DOHH2 (cell line): ENCODE data around the gene COX19.

ENCODE experiments used
- H3F3A ChIP-seq: fragments of 200-600 bp; sonication (generic), shearing (Covaris generic); 2 replicates; pipeline ENCODE4 v1.6.0; 2016; ENCODE audit warnings: antibody characterized with exemption, mild to moderate bottlenecking; ENCODE audit not compliant: control insufficient read depth, insufficient read depth
- H3K27ac ChIP-seq: fragments of 200-600 bp; sonication (generic); 2 replicates; pipeline ENCODE4 v1.5.1; 2014; ENCODE audit warnings: low read depth, mild to moderate bottlenecking, low read length, moderate library complexity
- H3K27me3 ChIP-seq: fragments of 200-600 bp; sonication (generic); 2 replicates; pipeline ENCODE4 v1.6.1; 2014; ENCODE audit warnings: mild to moderate bottlenecking, low read length, mixed read lengths; ENCODE audit not compliant: control insufficient read depth
- H3K36me3 ChIP-seq: fragments of 200-600 bp; sonication (generic); 2 replicates; pipeline ENCODE4 v1.6.1; 2014; ENCODE audit warnings: mild to moderate bottlenecking, low read length, moderate library complexity, mixed read lengths; ENCODE audit not compliant: control insufficient read depth
- H3K4me1 ChIP-seq: fragments of 200-600 bp; sonication (generic); 2 replicates; pipeline ENCODE4 v1.6.1; 2014; ENCODE audit warnings: mild to moderate bottlenecking, low read length, mixed read lengths; ENCODE audit not compliant: control insufficient read depth
- H3K4me2 ChIP-seq: fragments of 200-600 bp; sonication (generic); 2 replicates; pipeline ENCODE4 v1.6.0; 2014; ENCODE audit warnings: mild to moderate bottlenecking, low read length, moderate library complexity
- H3K4me3 ChIP-seq: fragments of 200-600 bp; sonication (generic); 2 replicates; pipeline ENCODE4 v1.5.1; 2014; ENCODE audit warnings: mild to moderate bottlenecking, low read length, mixed read lengths
- H3K79me2 ChIP-seq: fragments of 200-600 bp; sonication (generic); 2 replicates; pipeline ENCODE4 v1.6.1; 2014; ENCODE audit warnings: mild to moderate bottlenecking, low read length, mixed read lengths; ENCODE audit not compliant: control insufficient read depth
- H3K9me2 ChIP-seq: fragments of 200-600 bp; sonication (generic); replicated peaks from 2 replicates; pipeline ENCODE4 v1.6.1; 2014; ENCODE audit warnings: mild to moderate bottlenecking, low read length, mixed read lengths; ENCODE audit not compliant: control insufficient read depth
- H3K9me3 ChIP-seq: fragments of 200-600 bp; sonication (generic); 2 replicates; pipeline ENCODE4 v1.6.1; 2014; ENCODE audit warnings: antibody characterized with exemption, low read length, mixed read lengths; ENCODE audit not compliant: control insufficient read depth, insufficient read depth
- H4K20me1 ChIP-seq: fragments of 200-600 bp; sonication (generic); 2 replicates; pipeline ENCODE4 v1.6.0; 2014; ENCODE audit warnings: low read depth, mild to moderate bottlenecking, antibody characterized with exemption, low read length, moderate library complexity; ENCODE audit not compliant: control insufficient read depth, insufficient read depth
- CTCF ChIP-seq: fragments of 200-600 bp; sonication (generic); IDR thresholded peaks from one replicate; pipeline ENCODE4 v1.5.1; 2014; ENCODE audit warnings: antibody characterized with exemption, mild to moderate bottlenecking, low read depth, low read length; ENCODE audit not compliant: poor library complexity, severe bottlenecking
- EZH2phosphoT487 ChIP-seq: fragments of 200-600 bp; sonication (generic); IDR thresholded peaks from 2 replicates; pipeline ENCODE4 v1.6.1; 2017; ENCODE audit warnings: borderline replicate concordance, mild to moderate bottlenecking, antibody characterized with exemption, low read length, moderate library complexity, mixed read lengths

Gene COX19

DNA sequence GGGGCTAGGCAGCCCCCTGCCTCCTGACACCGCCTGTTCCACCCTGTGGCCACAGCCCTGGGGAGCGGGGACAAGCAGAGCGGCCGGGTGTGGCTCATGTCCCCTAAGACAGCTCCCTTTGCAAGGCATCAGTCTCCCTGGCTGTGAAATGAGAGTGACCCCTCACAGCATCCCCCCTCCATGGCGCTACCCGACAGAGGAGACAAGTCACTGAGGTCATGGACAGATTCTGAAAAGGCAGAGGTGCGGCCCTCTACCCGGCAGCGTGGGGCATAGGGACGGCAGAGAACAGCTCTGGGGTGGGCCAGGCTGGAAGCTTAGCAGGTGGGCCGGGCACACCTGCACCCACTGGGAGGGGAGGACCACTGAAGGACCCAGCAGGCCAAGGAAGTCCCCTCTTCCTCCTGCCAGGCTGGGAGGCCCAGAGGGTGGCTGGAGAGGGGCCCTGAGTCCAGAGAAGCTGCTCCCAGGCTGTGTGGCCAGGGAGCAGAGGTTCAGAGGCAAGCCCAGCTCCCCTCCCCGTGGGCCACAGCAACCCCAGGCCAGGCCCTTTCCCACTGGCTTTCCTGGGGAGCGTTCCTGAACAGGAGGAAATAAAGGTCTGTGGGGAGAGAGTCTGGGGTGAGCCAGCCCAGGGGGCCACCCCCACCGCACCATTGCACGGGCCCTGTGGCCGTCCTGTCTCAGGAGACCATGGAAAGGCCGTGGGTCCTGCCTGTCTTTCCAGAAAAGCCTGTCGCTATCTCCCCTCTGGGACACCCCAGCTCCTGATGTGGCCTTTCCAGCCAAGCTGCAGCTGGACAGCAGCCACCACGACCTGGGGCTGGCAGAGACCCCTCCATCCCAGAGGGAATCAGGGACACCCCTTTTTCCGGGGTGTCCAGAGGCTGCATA, 22.6 kb downstream of the COX19 start:
- H3K27me3 ChIP-seq = peaks cover 41% of the 10 kb centered on the region
- no peaks in the 10 kb centered on the region for H3K79me2 ChIP-seq
- no peaks in the 10 kb centered on the region for H3K36me3 ChIP-seq
- H3K4me1 ChIP-seq = peaks cover 34% of the 10 kb centered on the region
- no peaks in the 10 kb centered on the region for H3K9me2 ChIP-seq
- no peak overlapping the region for H3K4me2 ChIP-seq
- H3K4me3 ChIP-seq = no peak overlapping the region
- TF ChIP-seq CTCF = no peak
- no peak for TF ChIP-seq EZH2phosphoT487
- H3K27ac ChIP-seq = no peak overlapping the region
- no peaks in the 10 kb centered on the region for H3K9me3 ChIP-seq
- no peaks in the 10 kb centered on the region; the same call in 1 of the 2 replicates for H3F3A ChIP-seq
- peaks cover 4% of the 10 kb centered on the region; the same call in 1 of the 2 replicates for H4K20me1 ChIP-seq

GRCh38 chr7:951881-952547, 23.3 kb downstream of the COX19 start:
- peaks cover 27% of the 10 kb centered on the region for H3K4me1 ChIP-seq

More at GRCh38 chr7:951881-952547, 23.3 kb downstream of the COX19 start:
- Histone ChIP-seq H3K4me3 (no peak overlapping the region), H3K4me2 (no peak overlapping the region), H3K79me2 (no peaks in the 10 kb centered on the region), H4K20me1 (peaks cover 4% of the 10 kb centered on the region; the same call in 1 of the 2 replicates), H3F3A (no peaks in the 10 kb centered on the region; the same call in 1 of the 2 replicates), H3K9me2 (no peaks in the 10 kb centered on the region), H3K27ac (no peak overlapping the region), H3K36me3 (no peaks in the 10 kb centered on the region), H3K27me3 (peaks cover 38% of the 10 kb centered on the region), H3K9me3 (no peaks in the 10 kb centered on the region)
- no peak for TF ChIP-seq CTCF
- no peak for TF ChIP-seq EZH2phosphoT487
